Hepatocyte (in vitro differentiated cells): Measurements from ENCODE around the gene VWF. TPM values are rescaled to one million over a fixed set of nuclear protein-coding genes. Genes with fewer than 3 reads are reported as not detected.

ENCODE experiments used
- DNase-seq: peaks from one replicate; pipeline ENCODE4 v3.0.0-alpha.2; 2016; ENCODE audit warnings: low spot score
- H2AFZ ChIP-seq: fragments of 200-600 bp; sonication (generic); 2 replicates; pipeline ENCODE4 v1.6.0; 2016; ENCODE audit warnings: antibody characterized with exemption, mild to moderate bottlenecking
- H3K27ac ChIP-seq: fragments of 200-600 bp; sonication (generic); 2 replicates; pipeline ENCODE4 v1.5.1; 2016; ENCODE audit warnings: mild to moderate bottlenecking
- H3K27me3 ChIP-seq: fragments of 200-600 bp; sonication (generic); 2 replicates; pipeline ENCODE4 v1.6.1; 2016
- H3K36me3 ChIP-seq: fragments of 200-600 bp; sonication (generic); replicated peaks from 2 replicates; pipeline ENCODE4 v1.5.1; 2016; ENCODE audit warnings: low read depth; ENCODE audit not compliant: insufficient read depth
- H3K4me1 ChIP-seq: fragments of 200-600 bp; sonication (generic); 2 replicates; pipeline ENCODE4 v1.5.1; 2016; ENCODE audit warnings: mild to moderate bottlenecking, moderate library complexity; ENCODE audit not compliant: insufficient read depth
- H3K4me2 ChIP-seq: fragments of 200-600 bp; sonication (generic); 2 replicates; pipeline ENCODE4 v1.6.0; 2016
- H3K4me3 ChIP-seq: fragments of 200-600 bp; sonication (generic); 2 replicates; pipeline ENCODE4 v1.5.1; 2016; ENCODE audit warnings: mild to moderate bottlenecking
- H3K79me2 ChIP-seq: fragments of 200-600 bp; sonication (generic); 2 replicates; pipeline ENCODE4 v1.6.0; 2017; ENCODE audit warnings: mild to moderate bottlenecking
- H3K9me2 ChIP-seq: fragments of 200-600 bp; sonication (generic); replicated peaks from 2 replicates; pipeline ENCODE4 v1.6.0; 2017; ENCODE audit warnings: mild to moderate bottlenecking; ENCODE audit not compliant: insufficient read depth
- H3K9me3 ChIP-seq: fragments of 200-600 bp; sonication (generic); 2 replicates; pipeline ENCODE4 v1.5.1; 2016; ENCODE audit warnings: low read depth, mild to moderate bottlenecking
- H4K20me1 ChIP-seq: fragments of 200-600 bp; sonication (generic); 2 replicates; pipeline ENCODE4 v1.6.0; 2016; ENCODE audit warnings: mild to moderate bottlenecking; ENCODE audit not compliant: insufficient read depth, poor library complexity, severe bottlenecking
- EZH2 ChIP-seq: fragments of 200-600 bp; sonication (generic); IDR thresholded peaks from 2 replicates; pipeline ENCODE4 v1.6.1; 2016; ENCODE audit warnings: antibody characterized with exemption, mild to moderate bottlenecking, borderline replicate concordance
- EZH2phosphoT487 ChIP-seq: fragments of 200-600 bp; sonication (generic); IDR thresholded peaks from one replicate; pipeline ENCODE4 v1.6.1; 2018; ENCODE audit warnings: antibody characterized with exemption, mild to moderate bottlenecking, low read depth, moderate library complexity; ENCODE audit not compliant: unreplicated experiment, severe bottlenecking
- WGBS: methylation state at CpG from one replicate; pipeline ENCODE4 v1.1.6; 2016; ENCODE audit warnings: low lambda C conversion rate; ENCODE audit errors: missing lambda C conversion rate; 5-methylcytosine and 5-hydroxymethylcytosine counted together
- polyA plus RNA-seq: library from polyadenylated mRNA; unstranded; fragments of >200 nt; fragmentation: Nextera tagmentation; extraction: Ambion mirVana; gene quantifications from 2 replicates; pipeline ENCODE4 v1.2.1, GENCODE V29; 2016
- total RNA-seq: library from RNA; depleted of rRNA; stranded (reverse); fragments of >200 nt; gene quantifications from 2 replicates; pipeline ENCODE4 v1.2.3, GENCODE V29; 2014
- TF ChIP-seq, protein P1 (sequence below): fragments of 200-600 bp; sonication (generic); IDR thresholded peaks from 2 replicates; pipeline ENCODE4 v1.5.1; 2016; ENCODE audit warnings: antibody characterized with exemption, mild to moderate bottlenecking; ENCODE audit not compliant: poor library complexity

Gene VWF
- total and polyA plus RNA-seq, 2 experiments from 2014 or later: 0.20 to 0.77 TPM

DNA sequence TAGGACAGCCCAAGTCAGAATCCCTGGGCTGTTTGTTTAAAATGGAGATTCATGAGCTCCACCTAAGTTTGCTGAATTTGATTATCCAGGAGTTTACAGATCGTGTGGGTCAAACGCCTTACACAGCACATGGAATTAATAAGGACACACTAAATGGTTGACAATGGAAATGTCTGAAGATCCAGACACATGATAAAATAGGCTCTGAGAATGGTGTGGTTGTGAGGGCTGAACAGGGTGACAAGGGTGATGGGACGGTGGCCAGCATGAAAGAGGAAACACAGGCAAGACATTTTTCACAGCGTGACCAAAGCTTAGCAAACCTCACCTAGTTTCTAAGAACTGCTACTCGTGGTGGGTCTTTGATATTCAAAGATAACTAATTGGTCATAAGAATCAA lies 12.5 kb downstream of the VWF start:
- H3K4me3 ChIP-seq: no peak overlapping the region
- no peaks in the 10 kb centered on the region for H3K4me1 ChIP-seq
- no peak overlapping the region for H3K27ac ChIP-seq
- 80% methylated on average over 5 of the region's 5 CpGs for WGBS
- H3K36me3 ChIP-seq: no peaks in the 10 kb centered on the region
- H3K4me2 ChIP-seq: no peak overlapping the region
- DNase-seq: no peak
- H3K79me2 ChIP-seq: no peaks in the 10 kb centered on the region
- H3K27me3 ChIP-seq: no peaks in the 10 kb centered on the region
- H3K9me3 ChIP-seq: no peaks in the 10 kb centered on the region
- no peaks in the 10 kb centered on the region for H4K20me1 ChIP-seq
- no peak overlapping the region for H2AFZ ChIP-seq
- TF ChIP-seq EZH2phosphoT487: no peak
- no peak for TF ChIP-seq EZH2
- TF ChIP-seq, protein P1, sequence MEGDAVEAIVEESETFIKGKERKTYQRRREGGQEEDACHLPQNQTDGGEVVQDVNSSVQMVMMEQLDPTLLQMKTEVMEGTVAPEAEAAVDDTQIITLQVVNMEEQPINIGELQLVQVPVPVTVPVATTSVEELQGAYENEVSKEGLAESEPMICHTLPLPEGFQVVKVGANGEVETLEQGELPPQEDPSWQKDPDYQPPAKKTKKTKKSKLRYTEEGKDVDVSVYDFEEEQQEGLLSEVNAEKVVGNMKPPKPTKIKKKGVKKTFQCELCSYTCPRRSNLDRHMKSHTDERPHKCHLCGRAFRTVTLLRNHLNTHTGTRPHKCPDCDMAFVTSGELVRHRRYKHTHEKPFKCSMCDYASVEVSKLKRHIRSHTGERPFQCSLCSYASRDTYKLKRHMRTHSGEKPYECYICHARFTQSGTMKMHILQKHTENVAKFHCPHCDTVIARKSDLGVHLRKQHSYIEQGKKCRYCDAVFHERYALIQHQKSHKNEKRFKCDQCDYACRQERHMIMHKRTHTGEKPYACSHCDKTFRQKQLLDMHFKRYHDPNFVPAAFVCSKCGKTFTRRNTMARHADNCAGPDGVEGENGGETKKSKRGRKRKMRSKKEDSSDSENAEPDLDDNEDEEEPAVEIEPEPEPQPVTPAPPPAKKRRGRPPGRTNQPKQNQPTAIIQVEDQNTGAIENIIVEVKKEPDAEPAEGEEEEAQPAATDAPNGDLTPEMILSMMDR: no peak
- H3K9me2 ChIP-seq: no peaks in the 10 kb centered on the region

DNA sequence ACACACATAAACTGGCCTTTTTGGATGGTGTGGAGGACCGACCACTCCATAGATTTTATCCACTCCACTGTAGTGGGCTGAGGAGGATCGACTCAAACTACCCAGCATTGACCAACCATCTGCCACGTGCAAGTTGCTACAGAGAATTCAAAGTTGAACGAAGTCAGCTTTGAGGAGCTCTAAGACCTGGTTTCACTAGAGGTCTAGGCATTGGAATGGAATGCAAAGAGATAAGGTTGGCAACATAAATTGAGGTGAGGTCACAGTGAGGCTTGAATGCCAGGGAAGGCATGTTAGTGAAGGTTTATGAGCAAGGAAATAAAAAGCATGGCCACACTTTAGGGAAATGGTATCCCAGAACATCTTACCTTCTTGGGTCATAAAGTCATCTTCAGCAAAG lies 14.5 kb downstream of the VWF start:
- TF ChIP-seq EZH2 (no peak), EZH2phosphoT487 (no peak)
- TF ChIP-seq, protein P1: no peak
- 88% methylated on average over 4 of the region's 4 CpGs for WGBS
- no peak for DNase-seq
- no peak overlapping the region for H2AFZ ChIP-seq
- no peak overlapping the region for H3K27ac ChIP-seq
- no peaks in the 10 kb centered on the region for H3K9me3 ChIP-seq
- H4K20me1 ChIP-seq: no peaks in the 10 kb centered on the region
- H3K79me2 ChIP-seq: no peaks in the 10 kb centered on the region
- no peaks in the 10 kb centered on the region for H3K27me3 ChIP-seq
- no peak overlapping the region for H3K4me3 ChIP-seq
- no peaks in the 10 kb centered on the region for H3K36me3 ChIP-seq
- no peak overlapping the region for H3K4me2 ChIP-seq
- no peaks in the 10 kb centered on the region for H3K9me2 ChIP-seq
- H3K4me1 ChIP-seq: no peaks in the 10 kb centered on the region

DNA sequence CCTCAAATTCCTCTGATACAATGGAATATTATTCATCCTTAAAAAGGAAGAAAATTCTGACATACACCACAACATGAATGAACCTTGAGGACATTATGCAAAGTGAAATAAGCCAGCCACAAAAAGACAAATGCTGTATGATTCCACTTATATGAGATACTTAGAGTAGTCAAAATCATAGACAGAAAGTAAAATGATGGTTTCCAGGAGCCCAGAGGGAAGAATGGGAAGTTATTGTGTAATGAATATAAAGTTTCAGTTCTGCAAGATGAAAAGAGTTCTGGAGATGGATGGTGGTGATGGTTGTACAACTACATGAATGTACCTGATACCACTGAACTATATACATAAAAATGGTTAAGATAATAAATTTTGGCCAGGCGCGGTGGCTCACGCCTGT lies 18.3 kb downstream of the VWF start:
- TF ChIP-seq, protein P1: no peak
- TF ChIP-seq EZH2: no peak
- TF ChIP-seq EZH2phosphoT487: no peak
- Histone ChIP-seq H3K27ac (no peak overlapping the region), H3K4me1 (no peaks in the 10 kb centered on the region), H3K4me3 (no peak overlapping the region), H2AFZ (no peak overlapping the region), H4K20me1 (no peaks in the 10 kb centered on the region), H3K27me3 (no peaks in the 10 kb centered on the region), H3K36me3 (no peaks in the 10 kb centered on the region), H3K4me2 (no peak overlapping the region), H3K9me3 (no peaks in the 10 kb centered on the region), H3K9me2 (no peaks in the 10 kb centered on the region), H3K79me2 (no peaks in the 10 kb centered on the region)
- no peak for DNase-seq
- 96% methylated on average over 3 of the region's 3 CpGs for WGBS

DNA sequence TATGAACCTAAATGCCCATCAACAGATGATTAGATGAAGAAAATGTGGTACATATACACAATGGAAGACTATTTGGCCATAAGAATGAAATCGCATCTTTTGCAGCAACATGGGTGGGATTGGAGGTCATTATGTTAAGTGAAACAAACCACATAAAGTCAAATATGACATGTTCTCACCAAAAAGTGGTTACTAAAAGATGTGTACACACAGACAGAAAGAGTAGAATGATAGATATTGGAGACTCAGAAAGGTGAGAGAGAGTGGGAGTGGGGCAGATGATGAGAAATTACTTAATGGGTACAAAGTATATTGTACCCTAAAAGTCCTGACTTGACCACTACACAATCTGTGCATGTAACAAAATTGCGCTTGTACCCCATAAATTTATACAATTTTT lies 19.6 kb downstream of the VWF start:
- no peaks in the 10 kb centered on the region for H3K27me3 ChIP-seq
- no peaks in the 10 kb centered on the region for H3K4me1 ChIP-seq
- WGBS: 99% methylated on average over 2 of the region's 2 CpGs
- H3K79me2 ChIP-seq: no peaks in the 10 kb centered on the region
- H3K9me3 ChIP-seq: no peaks in the 10 kb centered on the region
- H2AFZ ChIP-seq: no peak overlapping the region
- H3K9me2 ChIP-seq: no peaks in the 10 kb centered on the region
- TF ChIP-seq EZH2phosphoT487 (no peak), EZH2 (no peak)
- TF ChIP-seq, protein P1: no peak
- no peak overlapping the region for H3K4me3 ChIP-seq
- H3K27ac ChIP-seq: no peak overlapping the region
- DNase-seq: no peak
- no peak overlapping the region for H3K4me2 ChIP-seq
- no peaks in the 10 kb centered on the region for H3K36me3 ChIP-seq
- no peaks in the 10 kb centered on the region for H4K20me1 ChIP-seq
